ENCODE results near the gene ST7.
"Not testable (repeated sequence)": the region's sequence is repeated elsewhere in the genome, so short reads cannot be mapped to it uniquely, and the experiment has no call there.

ST7 gene

DNA sequence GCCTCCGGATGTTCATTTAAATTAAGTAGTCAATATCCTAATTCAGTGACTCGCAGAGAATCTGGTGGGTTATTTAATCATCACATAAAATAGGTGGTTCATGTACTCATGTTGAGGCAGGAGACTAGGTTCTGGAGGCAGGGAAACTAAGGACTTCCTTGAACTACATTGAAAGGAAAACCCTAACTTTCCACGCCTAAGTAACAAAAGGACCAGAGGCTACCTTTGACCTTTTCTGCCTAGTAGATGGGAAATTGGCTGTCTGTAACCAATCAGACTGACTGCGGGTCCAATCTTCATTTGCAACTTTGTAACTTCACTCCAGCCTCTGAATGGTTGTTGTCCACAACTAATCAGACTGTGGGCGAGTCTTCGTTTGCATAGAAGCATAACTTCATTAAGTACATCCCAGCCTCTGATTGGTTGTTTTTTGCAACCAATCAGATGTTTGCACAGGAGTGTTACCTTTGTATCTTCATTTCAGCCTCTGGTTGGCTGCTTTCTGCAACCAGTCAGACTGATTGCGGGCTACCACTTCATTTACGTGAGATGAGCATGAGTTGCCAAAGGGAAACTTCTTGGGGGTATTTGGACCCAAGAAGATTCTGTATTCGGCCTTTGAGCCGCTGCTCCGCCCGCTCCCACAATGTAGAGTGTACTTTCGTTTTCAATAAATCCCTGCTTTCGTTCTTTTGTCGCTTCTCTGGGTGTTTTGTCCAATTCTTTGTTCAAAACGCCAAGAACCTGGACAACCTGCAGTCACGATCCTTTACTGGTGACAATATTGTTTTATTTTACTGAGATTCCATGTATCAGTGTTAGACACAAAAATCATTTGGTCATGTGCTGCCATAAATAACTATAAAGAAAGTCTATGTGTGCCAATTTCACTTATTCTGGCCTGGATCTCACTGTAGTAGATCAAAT lies 1.7 kb upstream of the ST7 start:
- DNase-seq: no peak

GRCh38 chr7:116952635-116953371 lies 498 bp upstream of the ST7 start:
- no peak for DNase-seq

DNA sequence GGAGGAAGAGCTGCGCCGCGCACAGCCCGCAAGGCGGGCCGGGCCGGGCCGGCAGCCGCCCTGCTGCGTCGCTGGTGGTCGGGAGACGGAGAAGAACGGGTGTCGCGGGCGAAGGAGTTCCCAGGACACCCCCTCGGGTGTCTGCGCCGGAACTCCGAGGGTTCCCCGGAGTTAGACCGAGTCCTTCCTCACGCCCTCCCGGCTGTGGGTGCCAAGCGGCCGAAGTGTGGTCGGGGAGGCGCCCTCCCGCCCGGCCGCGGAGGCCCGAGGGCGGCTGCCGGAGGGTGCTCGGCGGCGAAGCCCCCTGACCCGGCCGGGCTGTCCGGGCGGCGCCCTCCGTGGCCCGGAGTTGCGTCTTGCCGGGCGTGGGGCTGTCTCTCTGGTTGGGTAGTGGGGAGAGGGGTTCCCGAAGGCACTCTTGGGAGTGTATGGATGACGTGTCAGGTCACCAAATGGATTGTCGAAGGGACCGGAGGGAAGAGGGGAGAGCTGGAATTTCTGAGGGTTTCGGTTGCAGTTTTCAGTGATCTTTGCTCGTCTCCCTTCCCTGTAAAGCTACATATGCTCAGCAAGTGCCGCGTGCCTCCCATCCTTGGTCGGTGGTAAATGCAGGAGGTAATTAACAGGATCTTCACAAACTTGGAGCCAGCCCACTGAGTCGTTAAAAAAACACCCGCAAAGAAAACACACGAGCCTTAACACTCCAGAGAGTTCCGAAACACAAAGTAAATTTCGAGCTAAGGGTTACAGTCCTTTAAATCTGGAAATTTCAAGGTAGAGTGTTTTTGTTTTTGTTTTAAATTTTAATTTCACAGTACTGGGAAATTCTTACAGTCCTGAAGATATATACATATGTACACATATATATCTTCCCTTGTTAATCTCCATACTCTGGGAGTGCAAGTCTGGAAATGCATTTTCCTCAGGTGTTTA lies 871 bp downstream of the ST7 start:
- peak; percentile 73 for DNase-seq

DNA sequence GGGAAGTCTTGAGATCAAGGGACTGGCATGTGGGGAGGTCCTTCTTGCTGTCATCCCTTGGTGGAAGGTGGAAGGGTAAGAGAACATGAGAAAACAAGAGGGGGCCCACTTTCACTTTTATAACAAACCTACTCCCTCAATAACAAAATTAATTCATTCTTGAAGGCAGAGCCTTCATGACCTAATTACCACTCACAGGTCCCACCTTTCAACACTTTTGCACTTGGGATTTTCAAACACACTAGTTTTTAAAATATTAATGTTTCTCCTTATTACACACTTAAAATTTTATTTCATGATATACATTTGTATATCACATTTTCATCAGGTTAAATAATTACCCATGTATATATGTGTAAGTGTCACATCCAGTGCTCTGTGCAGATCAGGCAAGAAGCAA lies 2.0 kb downstream of the ST7 start:
- no peak for DNase-seq

- DNase-seq: no peak
Measured at GRCh38 chr7:116955801-116956476, 2.6 kb downstream of the ST7 start.

DNA sequence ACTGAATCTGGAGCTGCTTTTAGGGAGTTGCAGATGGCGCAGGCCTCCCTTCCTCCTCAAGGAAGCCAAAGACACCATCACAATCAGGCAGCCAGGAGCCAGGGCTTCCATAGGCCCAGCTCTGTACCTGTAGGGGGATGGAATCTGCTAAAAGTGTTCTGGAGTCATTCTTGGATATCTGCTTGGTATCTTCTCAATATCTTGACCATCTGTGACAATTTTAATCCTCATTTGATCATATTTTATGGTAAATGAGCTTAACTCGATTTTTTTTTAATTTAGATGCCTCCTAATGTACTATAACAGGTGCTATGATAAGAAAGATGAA lies 3.1 kb downstream of the ST7 start:
- DNase-seq: no peak

GRCh38 chr7:116957874-116958273 lies 4.6 kb downstream of the ST7 start:
- DNase-seq: no peak

DNA sequence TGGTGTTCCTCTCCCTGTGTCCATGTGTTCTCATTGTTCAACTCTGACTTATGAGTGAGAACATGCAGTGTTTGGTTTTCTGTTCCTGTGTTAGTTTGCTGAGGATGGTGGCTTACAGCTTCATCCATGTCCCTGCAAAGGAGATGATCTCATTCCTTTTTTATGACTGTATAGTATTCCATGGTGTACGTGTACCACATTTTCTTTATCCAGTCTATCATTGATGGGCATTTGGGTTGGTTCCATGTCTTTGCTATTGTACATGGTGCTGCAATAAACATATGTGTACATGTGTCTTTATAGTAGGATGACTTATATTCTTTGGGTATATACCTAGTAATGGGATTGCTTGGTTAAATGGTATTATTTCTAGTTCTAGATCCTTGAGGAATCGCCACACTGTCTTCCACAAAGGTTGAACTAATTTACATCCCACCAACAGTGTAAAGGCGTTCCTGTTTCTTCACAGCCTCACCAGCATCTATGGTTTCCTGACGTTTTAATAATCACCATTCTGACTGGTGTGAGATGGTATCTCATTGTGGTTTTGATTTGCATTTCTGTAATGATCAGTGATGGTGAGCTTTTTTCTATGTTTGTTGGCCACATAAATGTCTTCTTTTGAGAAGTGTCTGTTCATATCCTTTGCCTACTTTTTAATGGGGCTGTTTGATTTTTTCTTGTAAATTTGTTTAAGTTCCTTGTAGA lies 8.8 kb downstream of the ST7 start:
- DNase-seq: not testable (repeated sequence)

- DNase-seq: no peak
Measured at GRCh38 chr7:116963234-116963633, 9.9 kb downstream of the ST7 start.

GRCh38 chr7:116966601-116967000 lies 13.3 kb downstream of the ST7 start:
- DNase-seq: no peak

DNA sequence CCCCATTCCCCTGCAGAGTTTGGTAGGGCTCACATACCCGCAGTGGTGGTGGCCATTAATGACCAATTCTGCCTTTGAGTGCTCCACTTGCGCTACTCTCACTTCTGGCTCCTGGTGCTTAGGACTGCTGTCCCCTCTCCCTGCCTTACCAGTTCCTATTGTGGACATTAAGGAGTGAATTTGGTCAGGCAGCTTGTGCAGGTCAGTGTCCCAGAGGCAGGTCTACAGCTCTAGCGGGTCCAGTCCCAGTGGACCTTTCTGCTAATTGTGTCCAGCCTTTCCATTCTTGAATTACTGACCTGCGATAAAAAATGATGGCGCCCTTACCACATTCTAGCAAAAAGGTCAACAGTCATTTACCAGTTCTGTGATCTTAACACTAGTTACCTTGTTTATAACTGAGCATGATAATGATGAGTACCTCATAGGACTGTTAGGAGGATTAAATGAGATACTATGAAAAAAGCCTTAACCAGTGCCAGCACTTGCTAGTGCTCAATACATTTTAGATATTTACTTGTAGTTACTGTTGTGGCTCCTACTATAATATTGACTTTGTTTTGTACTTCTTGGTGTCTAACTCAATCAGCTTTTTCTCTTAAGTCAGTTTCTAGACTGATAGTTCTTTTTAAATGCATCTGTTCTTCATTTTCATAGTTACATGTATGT lies 14.1 kb downstream of the ST7 start:
- no peak for DNase-seq

GRCh38 chr7:116967983-116968382 lies 14.7 kb downstream of the ST7 start:
- no peak for DNase-seq

GRCh38 chr7:116968631-116969030 lies 15.3 kb downstream of the ST7 start:
- no peak for DNase-seq

DNA sequence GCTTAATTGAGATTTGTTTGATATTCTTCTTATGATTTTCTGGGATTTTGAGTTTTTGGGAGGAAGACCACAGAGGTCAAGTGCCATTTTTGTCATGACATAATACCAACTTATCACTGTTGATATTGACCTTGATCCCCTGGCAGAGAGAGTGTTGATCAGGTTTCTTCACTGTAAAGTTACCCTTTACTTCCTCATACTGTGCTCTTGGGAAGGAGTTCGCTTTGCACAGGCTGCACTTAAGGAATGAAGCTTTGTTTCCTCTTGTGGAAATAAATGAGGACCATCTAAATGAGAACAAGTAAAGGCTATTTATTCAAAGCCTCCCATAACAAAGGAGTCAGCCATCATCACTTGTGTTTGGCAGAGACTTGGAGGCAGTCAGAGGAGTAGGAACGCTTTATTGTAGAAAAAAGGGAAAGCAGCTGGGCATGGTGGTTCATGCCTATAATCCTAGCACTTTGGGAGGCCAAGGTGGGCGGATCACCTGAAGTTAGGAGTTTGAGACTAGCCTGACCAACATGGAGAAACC lies 16.1 kb downstream of the ST7 start:
- no peak for DNase-seq

DNA sequence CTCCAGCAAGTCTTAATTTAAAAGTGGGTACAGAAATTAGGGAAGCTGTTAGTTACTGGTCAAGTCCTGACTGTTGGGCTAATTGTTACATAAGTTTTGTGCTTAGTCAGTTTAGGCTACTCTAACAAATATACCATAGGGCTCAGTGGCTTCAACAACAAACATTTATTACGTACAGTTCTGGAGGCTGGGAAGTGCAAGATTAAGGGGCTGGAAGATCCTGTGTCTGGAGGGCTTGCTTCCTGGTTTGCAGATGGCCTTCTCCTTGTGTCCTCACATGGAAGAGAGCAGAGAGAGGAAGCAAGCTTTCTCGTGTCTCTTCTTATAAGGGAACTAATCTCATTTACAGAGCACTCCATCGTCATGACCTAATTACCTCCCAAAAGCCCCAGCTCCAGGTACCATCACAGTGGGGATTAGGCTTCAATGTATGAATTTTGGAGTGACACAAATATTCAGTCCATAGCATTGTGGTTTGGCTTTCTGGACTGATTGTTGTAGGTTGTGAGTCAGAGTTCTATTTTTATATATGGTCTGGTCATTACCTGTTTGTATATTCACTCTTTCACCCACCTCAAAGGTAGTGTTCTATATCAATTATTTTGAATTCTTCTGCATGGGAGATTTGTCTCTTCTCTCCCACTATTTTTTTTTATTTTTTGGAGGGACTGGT lies 17.1 kb downstream of the ST7 start:
- DNase-seq: no peak

GRCh38 chr7:116971153-116971552 lies 17.9 kb downstream of the ST7 start:
- DNase-seq: not testable (repeated sequence)

DNA sequence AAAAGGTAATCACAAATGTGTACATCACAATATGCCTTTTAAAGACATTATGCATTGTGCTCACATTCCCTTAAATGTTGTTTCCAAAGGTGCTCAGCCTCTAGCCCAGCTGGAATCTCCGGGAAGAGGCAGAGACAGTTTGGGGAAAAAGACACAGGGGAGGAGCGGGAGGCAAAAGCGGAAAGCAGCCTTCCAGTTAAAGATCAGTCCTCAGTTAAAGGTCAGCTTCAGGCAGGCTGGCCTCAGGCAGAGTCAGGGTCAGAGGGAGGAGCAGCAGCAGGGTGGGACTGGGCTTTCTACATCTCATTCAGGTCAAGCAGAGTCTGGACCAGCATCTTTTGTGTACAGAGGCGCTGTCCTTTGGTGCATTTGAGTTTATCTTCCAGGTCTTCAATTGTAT lies 18.6 kb downstream of the ST7 start:
- DNase-seq: no peak

- not testable (repeated sequence) for DNase-seq
Measured at GRCh38 chr7:116975024-116975423, 21.7 kb downstream of the ST7 start.

GRCh38 chr7:116977172-116977571 lies 23.9 kb downstream of the ST7 start:
- DNase-seq: peak; percentile 5

GRCh38 chr7:116978006-116978405 lies 24.7 kb downstream of the ST7 start:
- no peak for DNase-seq

Measured in kidney glomerular epithelial cell (primary cell).